Fibroblast of pulmonary artery (primary cell): ENCODE results near the gene TMPRSS7.
A peak's percentile ranks its signal among the peaks of the same experiment; 100 is the strongest.

Source experiments
- DNase-seq: peaks from one replicate; pipeline ENCODE4 v3.0.0-alpha.2; 2010; ENCODE audit warnings: low read depth
- H3K4me3 ChIP-seq: replicated peaks from 2 replicates; pipeline ENCODE4 v1.5.1; 2011; ENCODE audit warnings: low read depth, mild to moderate bottlenecking, control low read depth, low read length, moderate library complexity
- CTCF ChIP-seq: IDR thresholded peaks from 2 replicates; pipeline ENCODE4 v1.5.1; 2011; ENCODE audit warnings: mild to moderate bottlenecking, control low read depth, low read length, inconsistent platforms; ENCODE audit errors: missing control alignments

Gene TMPRSS7

GRCh38 chr3:112038863-112039262, 4.3 kb downstream of the TMPRSS7 start:
- TF ChIP-seq CTCF: no peak
- peak; percentile 22 for DNase-seq
- no peak overlapping the region for H3K4me3 ChIP-seq

- H3K4me3 ChIP-seq: no peak overlapping the region
- TF ChIP-seq CTCF: no peak
- DNase-seq: no peak
Measured at GRCh38 chr3:112041321-112041720, 6.8 kb downstream of the TMPRSS7 start.

- no peak for TF ChIP-seq CTCF
- no peak overlapping the region for H3K4me3 ChIP-seq
- no peak for DNase-seq
Measured at GRCh38 chr3:112042842-112043280, 8.3 kb downstream of the TMPRSS7 start.

GRCh38 chr3:112043621-112044201, 9.2 kb downstream of the TMPRSS7 start:
- peak; percentile 85 for DNase-seq
- TF ChIP-seq CTCF: peak; percentile 93
- peak overlapping the region; percentile 19 for H3K4me3 ChIP-seq

GRCh38 chr3:112046599-112046998, 12.1 kb downstream of the TMPRSS7 start:
- DNase-seq: no peak
- H3K4me3 ChIP-seq: no peak overlapping the region
- no peak for TF ChIP-seq CTCF

- no peak overlapping the region for H3K4me3 ChIP-seq
- no peak for TF ChIP-seq CTCF
- no peak for DNase-seq
Measured at GRCh38 chr3:112047264-112047663, 12.7 kb downstream of the TMPRSS7 start.

- no peak for DNase-seq
- no peak overlapping the region for H3K4me3 ChIP-seq
- TF ChIP-seq CTCF: no peak
Measured at GRCh38 chr3:112048911-112049310, 14.4 kb downstream of the TMPRSS7 start.
